Gastroesophageal sphincter (tissue), 3 donors: ENCODE data around the gene KCNH2.

ENCODE experiments used
- CTCF ChIP-seq, 4 experiments: fragments of 200-600 bp in 2 of 4; fragments of 450-650 bp in 2 of 4; sonication (generic) in 1 of 4; IDR thresholded peaks; one replicate each; pipeline ENCODE4 v1.5.1; 2017 to 2019; ENCODE audit warnings: antibody characterized with exemption in 4 of 4, mild to moderate bottlenecking in 2 of 4, moderate library complexity in 2 of 4
- EP300 ChIP-seq: sonication (generic); formaldehyde crosslinking; IDR thresholded peaks from one replicate; pipeline ENCODE4 v1.6.1; 2017; ENCODE audit warnings: antibody characterized with exemption, mild to moderate bottlenecking

GRCh38 chr7:150994838-150995510 lies 16.9 kb upstream of the KCNH2 start:
- TF ChIP-seq CTCF (IDR thresholded peaks at IDR 0.05) (no peak), EP300 (no peak)
